GM18951 (cell line): ENCODE data around the gene NSMCE1.

Source experiments
- POLR2A ChIP-seq: IDR thresholded peaks from 4 replicates; pipeline ENCODE4 v1.6.1; 2011; ENCODE audit warnings: mild to moderate bottlenecking; ENCODE audit not compliant: insufficient read length, insufficient read depth; ENCODE audit errors: extremely low read depth
- in situ Hi-C: fragments of 300-500 bp; cut with MboI; formaldehyde crosslinking; loops from one replicate; pipeline ENCODE4 v1.12.0; 2022; ENCODE audit warnings: low sequenced_read_pairs, mixed read lengths, inconsistent platforms; ENCODE audit not compliant: unreplicated experiment

The NSMCE1 gene

GRCh38 chr16:27229891-27230470, 38.6 kb downstream of the NSMCE1 start:
- in situ Hi-C loops = no loop called here
- no peak for TF ChIP-seq POLR2A

- TF ChIP-seq POLR2A = no peak
- in situ Hi-C loops = no loop called here
These were observed 39.7 kb downstream of the NSMCE1 start for GRCh38 chr16:27228621-27229501.

- in situ Hi-C loops = no loop called here
- no peak for TF ChIP-seq POLR2A
These were observed 40.5 kb downstream of the NSMCE1 start for GRCh38 chr16:27228045-27228444.

GRCh38 chr16:27226976-27227705, 41.4 kb downstream of the NSMCE1 start:
- in situ Hi-C loops = no loop called here
- no peak for TF ChIP-seq POLR2A

GRCh38 chr16:27226476-27226875, 42.1 kb downstream of the NSMCE1 start:
- in situ Hi-C loops = no loop called here
- no peak for TF ChIP-seq POLR2A

- TF ChIP-seq POLR2A = no peak
- in situ Hi-C loops = no loop called here
These were observed 42.8 kb downstream of the NSMCE1 start for GRCh38 chr16:27225536-27226360.

GRCh38 chr16:27224741-27225300, 43.8 kb downstream of the NSMCE1 start:
- in situ Hi-C loops = no loop called here
- no peak for TF ChIP-seq POLR2A

GRCh38 chr16:27224271-27224737, 44.3 kb downstream of the NSMCE1 start:
- in situ Hi-C loops = no loop called here
- TF ChIP-seq POLR2A = no peak

GRCh38 chr16:27223701-27224100, 44.9 kb downstream of the NSMCE1 start:
- in situ Hi-C loops = no loop called here
- no peak for TF ChIP-seq POLR2A

GRCh38 chr16:27223226-27223610, 45.4 kb downstream of the NSMCE1 start:
- no peak for TF ChIP-seq POLR2A
- in situ Hi-C loops = no loop called here

- no peak for TF ChIP-seq POLR2A
- in situ Hi-C loops = no loop called here
These were observed 46.0 kb downstream of the NSMCE1 start for GRCh38 chr16:27222249-27223225.

GRCh38 chr16:27221576-27222248, 46.9 kb downstream of the NSMCE1 start:
- TF ChIP-seq POLR2A = no peak
- in situ Hi-C loops = no loop called here
